Smooth muscle cell (in vitro differentiated cells): Measurements from ENCODE around the gene EDN1. TPM values are rescaled to one million over a fixed set of nuclear protein-coding genes. Genes with fewer than 3 reads are reported as not detected.

Experiments used
- DNase-seq: peaks from one replicate; lab custom pipeline; 2025; ENCODE audit not compliant: unreplicated experiment; lab: John Stamatoyannopoulos, UW
- H2AFZ ChIP-seq: fragments of 200-600 bp; sonication (generic); 2 replicates; pipeline ENCODE4 v1.6.0; 2016; ENCODE audit warnings: antibody characterized with exemption, low read depth, mild to moderate bottlenecking
- H3F3A ChIP-seq: fragments of 200-600 bp; sonication (generic); 2 replicates; pipeline ENCODE4 v1.6.0; 2017; ENCODE audit warnings: antibody characterized with exemption, low read depth
- H3K27ac ChIP-seq: fragments of 200-600 bp; sonication (generic); 2 replicates; pipeline ENCODE4 v1.5.1; 2016; ENCODE audit warnings: low read depth, mild to moderate bottlenecking
- H3K27me3 ChIP-seq: fragments of 200-600 bp; sonication (generic); 2 replicates; pipeline ENCODE4 v1.6.1; 2016; ENCODE audit warnings: low read depth, mild to moderate bottlenecking
- H3K36me3 ChIP-seq: fragments of 200-600 bp; sonication (generic); 2 replicates; pipeline ENCODE4 v1.5.1; 2016; ENCODE audit warnings: low read depth
- H3K4me1 ChIP-seq: fragments of 200-600 bp; sonication (generic); 2 replicates; pipeline ENCODE4 v1.5.1; 2016; ENCODE audit warnings: low read depth
- H3K4me2 ChIP-seq: fragments of 200-600 bp; sonication (generic); 2 replicates; pipeline ENCODE4 v1.6.0; 2016; ENCODE audit warnings: mild to moderate bottlenecking
- H3K4me3 ChIP-seq: fragments of 200-600 bp; sonication (generic); 2 replicates; pipeline ENCODE4 v1.5.1; 2016; ENCODE audit warnings: mild to moderate bottlenecking
- H3K79me2 ChIP-seq: fragments of 200-600 bp; sonication (generic); 2 replicates; pipeline ENCODE4 v1.6.0; 2016; ENCODE audit warnings: low read depth, mild to moderate bottlenecking
- H3K9ac ChIP-seq: fragments of 200-600 bp; sonication (generic); 2 replicates; pipeline ENCODE4 v1.6.0; 2016; ENCODE audit warnings: low read depth
- H3K9me3 ChIP-seq: fragments of 200-600 bp; sonication (generic); replicated peaks from 2 replicates; pipeline ENCODE4 v1.5.1; 2016; ENCODE audit warnings: low read depth
- H4K20me1 ChIP-seq: fragments of 200-600 bp; sonication (generic); 2 replicates; pipeline ENCODE4 v1.6.0; 2016; ENCODE audit warnings: low read depth
- WGBS: methylation state at CpG from one replicate; pipeline ENCODE4 v1.1.7; 2016; ENCODE audit warnings: low lambda C conversion rate; 5-methylcytosine and 5-hydroxymethylcytosine counted together
- polyA plus RNA-seq: library from polyadenylated mRNA; unstranded; fragments of >200 nt; fragmentation: Nextera tagmentation; extraction: Ambion mirVana; gene quantifications from 2 replicates; pipeline ENCODE4 v1.2.1, GENCODE V29; 2016
- small RNA-seq: library from RNA; depleted of rRNA; stranded (forward); fragments of <200 nt; gene quantifications from one replicate; pipeline ENCODE3, GENCODE V24; 2014
- total RNA-seq: library from RNA; depleted of rRNA; stranded (reverse); fragments of >200 nt; gene quantifications from 2 replicates; pipeline ENCODE4 v1.2.3, GENCODE V29; 2014
- TF ChIP-seq, protein P1 (sequence below): fragments of 200-600 bp; sonication (generic); IDR thresholded peaks from 2 replicates; pipeline ENCODE4 v1.5.1; 2017; ENCODE audit warnings: borderline replicate concordance, mild to moderate bottlenecking, antibody characterized with exemption; ENCODE audit not compliant: insufficient read depth, poor library complexity, severe bottlenecking

EDN1 gene
- total and polyA plus RNA-seq, 2 experiments from 2014 or later = 8.2 to 20.0 TPM

DNA sequence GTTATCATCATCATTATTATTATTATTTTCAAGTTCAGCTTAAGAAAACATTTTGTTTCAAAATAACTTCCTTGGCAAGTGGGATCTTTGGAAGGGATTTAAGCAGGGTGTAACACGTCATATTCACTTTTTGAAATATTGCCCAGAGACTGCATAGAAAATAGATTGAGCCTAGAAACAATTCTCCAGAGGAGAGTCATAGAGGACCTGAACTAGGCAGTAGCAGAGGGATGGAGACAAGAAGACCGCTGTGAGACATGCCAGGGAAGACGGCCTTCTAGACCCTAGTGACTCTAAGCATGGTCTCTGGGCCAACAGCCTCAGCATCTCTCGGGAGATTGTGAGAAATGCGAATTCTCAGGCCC lies 55.5 kb downstream of the EDN1 start:
- no peak overlapping the region for H3K27ac ChIP-seq
- H3F3A ChIP-seq = no peaks in the 10 kb centered on the region
- WGBS = 95% methylated on average over 5 of the region's 5 CpGs
- TF ChIP-seq, protein P1, sequence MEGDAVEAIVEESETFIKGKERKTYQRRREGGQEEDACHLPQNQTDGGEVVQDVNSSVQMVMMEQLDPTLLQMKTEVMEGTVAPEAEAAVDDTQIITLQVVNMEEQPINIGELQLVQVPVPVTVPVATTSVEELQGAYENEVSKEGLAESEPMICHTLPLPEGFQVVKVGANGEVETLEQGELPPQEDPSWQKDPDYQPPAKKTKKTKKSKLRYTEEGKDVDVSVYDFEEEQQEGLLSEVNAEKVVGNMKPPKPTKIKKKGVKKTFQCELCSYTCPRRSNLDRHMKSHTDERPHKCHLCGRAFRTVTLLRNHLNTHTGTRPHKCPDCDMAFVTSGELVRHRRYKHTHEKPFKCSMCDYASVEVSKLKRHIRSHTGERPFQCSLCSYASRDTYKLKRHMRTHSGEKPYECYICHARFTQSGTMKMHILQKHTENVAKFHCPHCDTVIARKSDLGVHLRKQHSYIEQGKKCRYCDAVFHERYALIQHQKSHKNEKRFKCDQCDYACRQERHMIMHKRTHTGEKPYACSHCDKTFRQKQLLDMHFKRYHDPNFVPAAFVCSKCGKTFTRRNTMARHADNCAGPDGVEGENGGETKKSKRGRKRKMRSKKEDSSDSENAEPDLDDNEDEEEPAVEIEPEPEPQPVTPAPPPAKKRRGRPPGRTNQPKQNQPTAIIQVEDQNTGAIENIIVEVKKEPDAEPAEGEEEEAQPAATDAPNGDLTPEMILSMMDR = no peak
- H3K79me2 ChIP-seq = no peaks in the 10 kb centered on the region
- H2AFZ ChIP-seq = no peak overlapping the region
- peaks cover 32% of the 10 kb centered on the region for H3K4me1 ChIP-seq
- H3K4me3 ChIP-seq = no peak overlapping the region
- no peak for DNase-seq
- H3K27me3 ChIP-seq = no peaks in the 10 kb centered on the region
- H3K9me3 ChIP-seq = no peaks in the 10 kb centered on the region
- H4K20me1 ChIP-seq = no peaks in the 10 kb centered on the region
- H3K9ac ChIP-seq = no peak overlapping the region
- H3K36me3 ChIP-seq = no peaks in the 10 kb centered on the region
- no peak overlapping the region for H3K4me2 ChIP-seq

Small RNAs within 50 kb of the gene (small RNA-seq; reads per million reads assigned to genes)
- not detected for gene SUMO2P12
